DND-41 (cell line): Measurements from ENCODE around the gene ASB16.

ENCODE experiments used
- ATAC-seq: fragments of 200-7000 bp; cut with Tn5 transposase; 3 replicates; pipeline ENCODE4 v1.9.1; 2021; ENCODE audit warnings: low read depth; ENCODE audit not compliant: insufficient read depth
- DNase-seq: peaks from one replicate; pipeline ENCODE4 v3.0.0-alpha.2; 2020
- H2AFZ ChIP-seq: 2 replicates; pipeline ENCODE4 v1.6.0; 2012; ENCODE audit warnings: low read depth, low read length
- H3K27ac ChIP-seq: 2 replicates; pipeline ENCODE4 v1.5.1; 2012; ENCODE audit warnings: low read length, inconsistent platforms
- H3K27me3 ChIP-seq: fragments of 200-600 bp; sonication (generic); 2 replicates; pipeline ENCODE4 v1.6.0; 2012; ENCODE audit warnings: low read length, mild to moderate bottlenecking, inconsistent platforms; ENCODE audit not compliant: insufficient read depth, poor library complexity
- H3K36me3 ChIP-seq: 2 replicates; pipeline ENCODE4 v1.5.1; 2012; ENCODE audit warnings: low read length, inconsistent platforms; ENCODE audit not compliant: insufficient read depth
- H3K4me1 ChIP-seq: 2 replicates; pipeline ENCODE4 v1.5.1; 2012; ENCODE audit warnings: mild to moderate bottlenecking, low read length; ENCODE audit not compliant: insufficient read depth
- H3K4me2 ChIP-seq: 2 replicates; pipeline ENCODE4 v1.6.0; 2012; ENCODE audit warnings: mild to moderate bottlenecking, moderate library complexity, low read length, inconsistent platforms; ENCODE audit not compliant: insufficient read depth
- H3K4me3 ChIP-seq, 2 experiments: fragments of 200-600 bp in 1 of 2; shearing (Covaris generic) in 1 of 2; 2 replicates each; pipeline ENCODE4 v1.5.1; 2012 to 2016; ENCODE audit warnings: inconsistent platforms in 2 of 2, low read length in 2 of 2, mild to moderate bottlenecking in 2 of 2, low read depth in 1 of 2, moderate library complexity in 1 of 2
- H3K79me2 ChIP-seq: 2 replicates; pipeline ENCODE4 v1.6.0; 2012; ENCODE audit warnings: low read length, inconsistent platforms; ENCODE audit not compliant: insufficient read depth
- H3K9ac ChIP-seq: 2 replicates; pipeline ENCODE4 v1.6.0; 2012; ENCODE audit warnings: low read depth, mild to moderate bottlenecking, inconsistent platforms, low read length, moderate library complexity
- H3K9me3 ChIP-seq: 2 replicates; pipeline ENCODE4 v1.5.1; 2012; ENCODE audit warnings: low read length, moderate library complexity, mild to moderate bottlenecking, inconsistent platforms; ENCODE audit not compliant: insufficient read depth, severe bottlenecking
- H4K20me1 ChIP-seq: 2 replicates; pipeline ENCODE4 v1.6.0; 2012; ENCODE audit warnings: low read length; ENCODE audit not compliant: insufficient read depth
- EZH2 ChIP-seq: IDR thresholded peaks from 3 replicates; pipeline ENCODE4 v1.6.1; 2012; ENCODE audit warnings: borderline replicate concordance, low read depth, mild to moderate bottlenecking, moderate library complexity, low read length, inconsistent platforms; ENCODE audit not compliant: severe bottlenecking
- TF ChIP-seq, protein P1 (sequence below): IDR thresholded peaks from 2 replicates; pipeline ENCODE4 v1.5.1; 2012; ENCODE audit warnings: borderline replicate concordance, low read length, moderate library complexity, mild to moderate bottlenecking; ENCODE audit not compliant: poor library complexity, severe bottlenecking; ENCODE audit errors: extremely low read depth

The ASB16 gene

DNA sequence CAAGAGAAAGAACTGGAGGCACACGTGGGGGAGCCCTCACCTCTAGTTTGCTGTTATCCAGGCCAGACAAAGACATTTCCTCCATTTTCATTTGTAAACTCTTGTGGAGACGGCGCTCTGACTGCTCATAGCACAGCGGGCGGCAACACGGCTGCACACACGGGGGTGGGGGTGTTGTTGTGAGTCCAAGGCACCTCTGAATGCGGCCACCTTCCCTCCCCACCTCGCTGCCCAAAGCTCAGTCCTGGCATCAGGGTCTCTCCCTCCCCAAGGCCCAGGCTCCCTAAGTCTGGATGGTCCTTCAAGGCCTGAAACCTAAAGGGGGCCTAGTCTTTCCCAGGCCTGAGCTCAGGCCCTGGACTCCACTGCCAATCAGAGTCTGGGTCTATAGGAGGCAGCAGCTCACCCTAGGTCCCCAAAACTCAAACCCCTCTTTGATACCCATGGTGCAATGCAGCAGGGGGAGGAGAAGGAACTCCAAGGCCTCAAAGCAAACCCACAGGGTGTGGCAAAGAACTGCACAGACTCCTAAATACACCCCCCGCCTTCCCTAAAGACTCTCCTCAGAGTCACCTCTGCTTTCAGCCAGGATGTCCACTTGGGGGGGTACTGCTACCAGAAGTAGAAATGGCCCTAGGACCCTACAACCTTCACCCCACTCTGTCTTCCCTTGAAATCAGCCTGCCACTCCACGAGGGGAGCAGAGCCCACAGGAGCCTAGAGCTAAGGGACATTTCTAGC lies 27.6 kb downstream of the ASB16 start:
- Histone ChIP-seq H4K20me1 (peaks cover 24% of the 10 kb centered on the region), H3K79me2 (peaks cover 44% of the 10 kb centered on the region), H3K9ac (peak overlapping the region; percentile 68), H3K36me3 (peaks cover 47% of the 10 kb centered on the region), H3K4me3 (peak overlapping the region; percentile 71 to 88; a peak in 3 of 4 replicates), H2AFZ (peak overlapping the region; percentile 57; the same call in 1 of the 2 replicates), H3K27ac (peak overlapping the region; percentile 79), H3K4me2 (peak overlapping the region; percentile 97), H3K4me1 (peaks cover 30% of the 10 kb centered on the region), H3K27me3 (no peaks in the 10 kb centered on the region), H3K9me3 (no peaks in the 10 kb centered on the region)
- TF ChIP-seq EZH2, result no peak
- TF ChIP-seq, protein P1, sequence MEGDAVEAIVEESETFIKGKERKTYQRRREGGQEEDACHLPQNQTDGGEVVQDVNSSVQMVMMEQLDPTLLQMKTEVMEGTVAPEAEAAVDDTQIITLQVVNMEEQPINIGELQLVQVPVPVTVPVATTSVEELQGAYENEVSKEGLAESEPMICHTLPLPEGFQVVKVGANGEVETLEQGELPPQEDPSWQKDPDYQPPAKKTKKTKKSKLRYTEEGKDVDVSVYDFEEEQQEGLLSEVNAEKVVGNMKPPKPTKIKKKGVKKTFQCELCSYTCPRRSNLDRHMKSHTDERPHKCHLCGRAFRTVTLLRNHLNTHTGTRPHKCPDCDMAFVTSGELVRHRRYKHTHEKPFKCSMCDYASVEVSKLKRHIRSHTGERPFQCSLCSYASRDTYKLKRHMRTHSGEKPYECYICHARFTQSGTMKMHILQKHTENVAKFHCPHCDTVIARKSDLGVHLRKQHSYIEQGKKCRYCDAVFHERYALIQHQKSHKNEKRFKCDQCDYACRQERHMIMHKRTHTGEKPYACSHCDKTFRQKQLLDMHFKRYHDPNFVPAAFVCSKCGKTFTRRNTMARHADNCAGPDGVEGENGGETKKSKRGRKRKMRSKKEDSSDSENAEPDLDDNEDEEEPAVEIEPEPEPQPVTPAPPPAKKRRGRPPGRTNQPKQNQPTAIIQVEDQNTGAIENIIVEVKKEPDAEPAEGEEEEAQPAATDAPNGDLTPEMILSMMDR, result peak; percentile 27
- ATAC-seq (peak; percentile 27), DNase-seq (peak; percentile 67)

GRCh38 chr17:44198721-44199552 lies 28.4 kb downstream of the ASB16 start:
- Histone ChIP-seq H3K4me2 (peak overlapping the region; percentile 97), H4K20me1 (peaks cover 19% of the 10 kb centered on the region), H3K79me2 (peaks cover 44% of the 10 kb centered on the region), H3K4me1 (peaks cover 33% of the 10 kb centered on the region), H3K36me3 (peaks cover 39% of the 10 kb centered on the region), H3K27me3 (no peaks in the 10 kb centered on the region), H2AFZ (peak overlapping the region; percentile 57; the same call in 1 of the 2 replicates), H3K9ac (peak overlapping the region; percentile 68), H3K4me3 (peak overlapping the region; percentile 71 to 88), H3K27ac (peak overlapping the region; percentile 79), H3K9me3 (no peaks in the 10 kb centered on the region)
- ATAC-seq (peak; percentile 13), DNase-seq (peak; percentile 69)
- TF ChIP-seq, protein P1, result no peak
- TF ChIP-seq EZH2, result no peak

- Histone ChIP-seq H2AFZ (peak within 1 kb of the TSS; percentile 84), H3K27me3 (no peaks in the 10 kb centered on the region), H4K20me1 (peaks cover 19% of the 10 kb centered on the region), H3K9me3 (no peaks in the 10 kb centered on the region), H3K4me3 (peak within 1 kb of the TSS; percentile 74 to 88), H3K9ac (peak within 1 kb of the TSS; percentile 98), H3K36me3 (peaks cover 30% of the 10 kb centered on the region), H3K27ac (peak within 1 kb of the TSS; percentile 93), H3K4me2 (peak within 1 kb of the TSS; percentile 97), H3K79me2 (peaks cover 44% of the 10 kb centered on the region), H3K4me1 (peaks cover 36% of the 10 kb centered on the region)
- TF ChIP-seq EZH2, result no peak
- TF ChIP-seq, protein P1, result no peak
- DNase-seq (peak; percentile 100), ATAC-seq (peak; percentile 79)
These were observed 29.3 kb downstream of the ASB16 start, which contains the start of gene ATXN7L3 for GRCh38 chr17:44199553-44200477. Gene ATXN7L3 (minus strand): TSS chr17:44199884. CDS start chr17:44198070, 1,814 bp downstream.
